ENCODE data around the gene CYP19A1.
"Not testable (repeated sequence)": the region's sequence is repeated elsewhere in the genome, so short reads cannot be mapped to it uniquely, and the experiment has no call there.

CYP19A1 gene

GRCh38 chr15:51212909-51213308 lies 125.5 kb downstream of the CYP19A1 start:
- DNase-seq (ENCODE audit: low read depth, low spot score): no peak

GRCh38 chr15:51212239-51212638 lies 126.2 kb downstream of the CYP19A1 start:
- no peak for DNase-seq (ENCODE audit: low read depth, low spot score)

GRCh38 chr15:51205050-51205975 lies 133.1 kb downstream of the CYP19A1 start:
- DNase-seq (ENCODE audit: low read depth, low spot score): no peak

GRCh38 chr15:51203797-51204196 lies 134.6 kb downstream of the CYP19A1 start:
- no peak for DNase-seq (ENCODE audit: low read depth, low spot score)

GRCh38 chr15:51202783-51203182 lies 135.6 kb downstream of the CYP19A1 start:
- no peak for DNase-seq (ENCODE audit: low read depth, low spot score)

GRCh38 chr15:51201581-51201980 lies 136.8 kb downstream of the CYP19A1 start:
- no peak for DNase-seq (ENCODE audit: low read depth, low spot score)

GRCh38 chr15:51200792-51201191 lies 137.6 kb downstream of the CYP19A1 start:
- DNase-seq (ENCODE audit: low read depth, low spot score): no peak

- no peak for DNase-seq (ENCODE audit: low read depth, low spot score)
Observed at GRCh38 chr15:51199541-51199940, 138.9 kb downstream of the CYP19A1 start.

- no peak for DNase-seq (ENCODE audit: low read depth, low spot score)
Observed at GRCh38 chr15:51198701-51199232, 139.6 kb downstream of the CYP19A1 start.

GRCh38 chr15:51195459-51195858 lies 142.9 kb downstream of the CYP19A1 start:
- DNase-seq (ENCODE audit: low read depth, low spot score): no peak

GRCh38 chr15:51193979-51194378 lies 144.4 kb downstream of the CYP19A1 start:
- DNase-seq (ENCODE audit: low read depth, low spot score): no peak

GRCh38 chr15:51193526-51193925 lies 144.9 kb downstream of the CYP19A1 start:
- DNase-seq (ENCODE audit: low read depth, low spot score): no peak

- peak; percentile 35 for DNase-seq (ENCODE audit: low read depth, low spot score)
Observed at GRCh38 chr15:51192521-51193280, 145.7 kb downstream of the CYP19A1 start.

GRCh38 chr15:51191766-51192165 lies 146.6 kb downstream of the CYP19A1 start:
- no peak for DNase-seq (ENCODE audit: low read depth, low spot score)

- no peak for DNase-seq (ENCODE audit: low read depth, low spot score)
Observed at GRCh38 chr15:51191072-51191670, 147.2 kb downstream of the CYP19A1 start.

GRCh38 chr15:51190424-51191068 lies 147.8 kb downstream of the CYP19A1 start:
- no peak for DNase-seq (ENCODE audit: low read depth, low spot score)

GRCh38 chr15:51189669-51190385 lies 148.6 kb downstream of the CYP19A1 start:
- no peak for DNase-seq (ENCODE audit: low read depth, low spot score)

- not testable (repeated sequence) for DNase-seq (ENCODE audit: low read depth, low spot score)
Observed at GRCh38 chr15:51188791-51189190, 149.6 kb downstream of the CYP19A1 start.

- no peak for DNase-seq (ENCODE audit: low read depth, low spot score)
Observed at GRCh38 chr15:51186891-51187290, 151.5 kb downstream of the CYP19A1 start.

- DNase-seq (ENCODE audit: low read depth, low spot score): no peak
Observed at GRCh38 chr15:51186181-51186705, 152.2 kb downstream of the CYP19A1 start.

All from iPS DF 19.7 (cell line).